Right renal cortex interstitium (tissue), 3 donors: ENCODE measurements around the gene TKTL1. TPM values are rescaled to one million over a fixed set of nuclear protein-coding genes. Genes with fewer than 3 reads are reported as not detected.
"Not testable (repeated sequence)": the region's sequence is repeated elsewhere in the genome, so short reads cannot be mapped to it uniquely, and the experiment has no call there.

ENCODE experiments used
- DNase-seq, 3 donors: peaks; one replicate each; pipeline ENCODE4 v3.0.0-alpha.2; 2013; ENCODE audit warnings: low read depth in 3 of 3, low spot score in 2 of 3
- polyA plus RNA-seq, 3 donors: library from polyadenylated mRNA; unstranded; fragments of 120-200 nt; gene quantifications; one replicate each; pipeline ENCODE4 v1.2.1, GENCODE V29; 2013; ENCODE audit not compliant: insufficient read length in 3 of 3

TKTL1 gene, protein sequence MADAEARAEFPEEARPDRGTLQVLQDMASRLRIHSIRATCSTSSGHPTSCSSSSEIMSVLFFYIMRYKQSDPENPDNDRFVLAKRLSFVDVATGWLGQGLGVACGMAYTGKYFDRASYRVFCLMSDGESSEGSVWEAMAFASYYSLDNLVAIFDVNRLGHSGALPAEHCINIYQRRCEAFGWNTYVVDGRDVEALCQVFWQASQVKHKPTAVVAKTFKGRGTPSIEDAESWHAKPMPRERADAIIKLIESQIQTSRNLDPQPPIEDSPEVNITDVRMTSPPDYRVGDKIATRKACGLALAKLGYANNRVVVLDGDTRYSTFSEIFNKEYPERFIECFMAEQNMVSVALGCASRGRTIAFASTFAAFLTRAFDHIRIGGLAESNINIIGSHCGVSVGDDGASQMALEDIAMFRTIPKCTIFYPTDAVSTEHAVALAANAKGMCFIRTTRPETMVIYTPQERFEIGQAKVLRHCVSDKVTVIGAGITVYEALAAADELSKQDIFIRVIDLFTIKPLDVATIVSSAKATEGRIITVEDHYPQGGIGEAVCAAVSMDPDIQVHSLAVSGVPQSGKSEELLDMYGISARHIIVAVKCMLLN
- polyA plus RNA-seq: under 1 TPM; 0.28 to 0.76 (median 0.45) TPM

- DNase-seq: no peak
Measured at GRCh38 chrX:154295664-154296310, at the start of gene TKTL1. TKTL1 (plus strand) TSS chrX:154295795; CDS start chrX:154295860, 65 bp downstream.

DNA sequence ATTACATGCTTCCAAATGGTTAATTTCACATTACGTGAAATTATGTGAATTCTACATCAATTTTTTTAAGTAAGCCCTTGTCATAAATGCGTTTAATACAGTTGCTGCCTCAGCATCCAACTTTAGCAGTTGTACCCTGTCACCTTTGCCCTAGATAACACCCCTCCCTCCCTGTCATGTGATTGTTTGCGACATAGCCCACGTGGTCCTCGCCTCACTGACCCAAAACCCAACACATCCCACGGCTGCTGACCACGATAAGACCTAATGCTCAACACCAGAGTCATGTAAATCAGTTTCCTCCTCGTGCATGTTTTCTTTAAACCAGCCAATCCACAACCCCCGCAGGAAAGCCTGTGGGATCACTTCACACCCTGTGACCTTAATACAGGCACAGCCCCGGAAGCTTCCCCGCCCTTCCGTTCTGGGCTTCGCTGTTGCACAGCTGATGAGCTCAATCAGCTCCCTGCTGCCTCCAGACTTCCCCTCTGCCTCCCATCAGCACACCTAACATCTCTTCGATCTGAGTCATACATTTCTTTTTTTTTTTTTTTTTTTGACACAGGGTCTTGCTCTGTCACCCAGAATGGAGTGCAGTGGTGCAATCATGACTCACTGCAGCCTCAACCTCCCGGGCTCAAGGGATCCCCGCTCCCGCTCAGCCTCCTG lies 48.1 kb upstream of the TKTL1 start:
- DNase-seq: not testable (repeated sequence)

DNA sequence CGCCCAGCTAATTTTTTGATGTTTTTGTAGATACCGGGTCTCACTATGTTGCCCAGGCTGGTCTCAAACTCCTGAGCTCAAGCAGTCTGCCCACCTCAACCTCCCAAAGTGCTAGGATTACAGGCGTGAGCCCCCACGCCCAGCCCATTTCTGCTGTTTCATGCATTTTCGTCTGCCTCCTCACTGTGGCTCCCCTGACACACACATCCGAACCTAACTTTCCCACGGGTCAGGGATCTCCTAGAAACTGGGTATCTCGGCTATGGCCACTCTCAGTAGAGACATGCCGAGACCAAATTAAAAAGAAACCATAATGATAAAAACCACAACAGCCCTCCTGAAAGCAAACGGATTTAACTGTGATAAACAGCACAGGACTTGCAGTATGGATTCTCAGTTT lies 47.5 kb upstream of the TKTL1 start:
- not testable (repeated sequence) for DNase-seq

GRCh38 chrX:154257282-154257681 lies 38.3 kb upstream of the TKTL1 start, which contains the start of gene OPN1MW3:
OPN1MW3 (plus strand) TSS chrX:154257582; CDS start chrX:154257620, 38 bp downstream.
- not testable (repeated sequence) for DNase-seq

- not testable (repeated sequence) for DNase-seq
Measured at GRCh38 chrX:154258711-154259110, 36.9 kb upstream of the TKTL1 start.

- DNase-seq: not testable (repeated sequence)
Measured at GRCh38 chrX:154263072-154263471, 32.5 kb upstream of the TKTL1 start.

GRCh38 chrX:154269245-154269644 lies 26.4 kb upstream of the TKTL1 start:
- DNase-seq: not testable (repeated sequence)

- not testable (repeated sequence) for DNase-seq
Measured at GRCh38 chrX:154284489-154285338, 10.9 kb upstream of the TKTL1 start.

DNA sequence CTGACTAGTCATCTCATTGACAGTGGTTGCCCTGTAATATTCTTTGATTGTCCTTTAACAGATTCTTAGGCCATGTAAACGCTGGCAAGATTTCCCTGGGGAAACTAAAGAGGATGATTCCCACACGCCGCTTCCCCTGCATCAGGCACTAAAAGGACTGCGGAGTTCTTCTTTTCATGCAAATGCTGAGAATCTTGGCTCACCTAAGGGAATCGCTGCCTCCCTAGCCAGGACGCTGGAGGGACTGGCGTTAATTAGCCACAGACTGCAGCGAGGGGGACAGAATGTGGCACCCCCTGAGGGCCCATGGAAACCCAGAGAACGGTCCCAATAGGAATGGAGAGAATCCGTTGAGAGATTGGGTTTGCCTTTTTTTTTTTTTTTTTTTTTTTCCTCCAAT lies 9.2 kb upstream of the TKTL1 start:
- not testable (repeated sequence) for DNase-seq

DNA sequence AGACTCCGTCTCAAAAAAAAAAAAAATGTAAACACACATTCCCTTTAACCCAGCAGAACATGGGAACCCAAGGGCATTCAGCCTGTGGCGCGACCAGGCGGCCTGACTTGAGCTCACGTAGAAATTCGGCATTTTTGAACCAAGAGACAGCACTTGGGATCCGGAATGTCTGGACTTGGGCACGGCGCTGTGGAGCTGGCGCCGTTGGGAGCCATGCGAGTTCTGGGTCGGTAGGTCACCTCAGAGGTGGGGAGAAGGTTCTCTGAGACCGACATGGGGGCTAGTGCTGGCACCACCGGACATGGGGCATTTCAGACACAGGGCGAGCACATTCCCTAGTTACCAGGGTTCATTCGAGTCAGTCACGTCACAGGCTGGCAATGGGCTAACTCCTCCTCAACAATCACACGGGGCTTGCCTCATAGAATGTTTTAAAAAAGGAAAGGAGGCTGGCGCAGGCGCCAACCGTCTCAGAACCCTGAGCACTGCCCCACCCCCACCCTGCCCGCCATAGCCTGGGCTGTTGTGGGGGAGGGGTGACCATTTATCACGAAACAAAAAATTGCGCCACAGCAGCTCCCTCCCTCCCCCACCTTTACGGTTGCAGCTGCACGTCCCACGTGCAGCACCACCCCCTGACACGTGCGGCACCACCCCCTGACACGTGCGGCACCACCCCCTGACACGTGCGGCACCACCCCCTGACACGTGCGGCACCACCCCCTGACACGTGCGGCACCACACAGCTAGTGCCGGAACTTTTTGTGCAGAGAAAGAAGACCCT lies 612 bp upstream of the TKTL1 start, which contains the start of gene TEX28:
TSS of gene TEX28 (minus strand) at position 334 of the 784 bp plus-strand sequence. CDS start 3,007 bp downstream, outside the sequence.
- no peak for DNase-seq

GRCh38 chrX:154296731-154297130 lies 1.1 kb downstream of the TKTL1 start:
- DNase-seq: no peak

DNA sequence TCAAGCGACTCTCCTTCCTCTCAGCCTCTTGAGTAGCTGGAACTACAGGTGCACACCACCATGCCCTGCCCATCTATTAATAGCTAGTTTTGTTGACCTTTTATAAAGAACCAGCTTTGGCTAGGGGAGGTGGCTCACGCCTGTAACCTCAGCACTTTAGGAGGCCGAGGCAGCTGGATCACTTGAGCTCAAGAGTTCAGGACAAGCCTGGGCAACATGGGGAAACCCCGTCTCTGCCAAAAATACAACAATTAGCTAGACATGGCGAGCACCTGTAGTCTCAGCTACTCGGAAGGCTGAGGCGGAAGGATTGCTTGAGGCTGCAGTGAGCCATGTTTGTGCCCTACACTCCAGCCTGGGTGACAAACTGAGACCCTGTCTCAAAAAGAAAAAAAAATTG lies 2.7 kb downstream of the TKTL1 start:
- DNase-seq: no peak

DNA sequence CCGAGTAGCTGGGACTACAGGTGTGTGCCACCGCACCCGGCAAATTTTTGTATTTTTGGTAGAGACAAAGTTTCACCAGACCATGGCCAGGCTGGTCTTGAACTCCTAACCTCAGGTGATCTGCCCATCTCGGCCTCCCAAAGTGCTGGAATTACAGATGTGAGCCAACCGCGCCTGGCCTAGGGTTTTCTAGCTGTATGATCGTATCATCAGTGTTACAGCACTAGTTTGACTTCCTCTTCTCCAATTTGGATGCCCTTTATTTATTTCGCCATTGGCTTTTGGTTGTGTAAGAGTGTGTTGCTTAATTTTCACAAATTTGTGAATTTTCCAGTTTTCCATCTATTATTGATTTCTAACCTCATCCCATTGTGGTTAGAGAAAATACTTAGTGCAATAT lies 5.2 kb downstream of the TKTL1 start:
- DNase-seq: no peak

GRCh38 chrX:154302998-154303397 lies 7.4 kb downstream of the TKTL1 start:
- not testable (repeated sequence) for DNase-seq

GRCh38 chrX:154303476-154303875 lies 7.9 kb downstream of the TKTL1 start:
- no peak for DNase-seq

- DNase-seq: no peak
Measured at GRCh38 chrX:154304846-154305245, 9.3 kb downstream of the TKTL1 start.

DNA sequence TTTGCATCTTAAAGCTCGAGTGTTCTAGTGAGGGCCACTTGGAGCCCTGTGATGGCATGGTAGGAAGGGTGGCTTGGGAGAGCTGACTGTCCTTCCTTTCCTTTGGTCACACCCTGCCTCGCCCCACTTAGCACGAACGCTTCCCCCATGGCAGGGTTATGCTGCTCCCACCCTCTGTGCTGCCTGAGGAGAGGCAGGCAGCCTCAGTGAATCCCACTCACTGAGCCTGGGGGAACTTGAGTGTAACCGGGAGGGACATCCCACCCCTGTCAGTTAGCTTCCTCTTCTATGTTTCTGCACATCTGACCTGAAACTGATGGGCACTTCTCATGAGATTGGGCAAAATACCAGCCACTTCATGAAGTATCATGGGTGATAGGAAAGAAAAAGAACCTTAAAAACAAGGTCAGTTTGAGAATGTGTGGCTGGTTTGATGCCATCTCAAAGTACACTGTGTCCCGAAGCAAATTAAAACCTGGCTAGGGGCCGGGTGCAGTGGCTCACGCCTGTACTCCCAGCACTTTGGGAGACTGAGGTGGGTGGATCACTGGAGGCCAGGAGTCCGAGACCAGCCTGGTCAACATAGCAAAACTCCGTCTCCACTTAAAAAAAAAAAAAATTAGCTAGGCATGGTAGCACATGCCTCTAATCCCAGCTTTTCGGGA lies 10.1 kb downstream of the TKTL1 start:
- DNase-seq: no peak

DNA sequence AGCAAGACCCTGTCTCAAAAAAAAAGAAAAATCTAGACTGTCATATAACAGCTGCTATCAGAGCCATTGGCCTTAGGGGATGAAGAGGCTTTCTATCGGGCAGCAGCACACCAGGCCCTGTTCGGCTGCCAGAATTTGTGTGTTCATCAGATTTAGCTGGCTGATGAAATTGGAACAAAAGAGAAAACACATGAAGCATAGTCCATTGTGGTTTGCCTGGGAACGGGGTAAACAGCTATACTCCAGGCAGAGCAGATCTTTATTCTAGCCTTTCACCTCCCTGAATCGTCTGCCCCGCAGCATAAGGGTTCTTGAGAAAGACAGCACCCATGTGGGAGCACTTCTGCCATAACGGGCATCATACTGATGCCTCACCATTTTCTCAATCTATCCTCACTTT lies 11.6 kb downstream of the TKTL1 start:
- DNase-seq: no peak
